MM.1S (cell line): ENCODE data around the gene LRRC70.

ENCODE experiments used
- DNase-seq: peaks from one replicate; pipeline ENCODE4 v3.0.0-alpha.2; 2015
- H2AFZ ChIP-seq: fragments of 300-600 bp; sonication (generic); 2 replicates; pipeline ENCODE4 v1.6.0; 2016; ENCODE audit warnings: antibody characterized with exemption, low read length
- H3F3A ChIP-seq: fragments of 300-600 bp; sonication (generic); 2 replicates; pipeline ENCODE4 v1.6.1; 2016; ENCODE audit warnings: mild to moderate bottlenecking, antibody characterized with exemption, low read length, moderate library complexity, mixed read lengths; ENCODE audit not compliant: insufficient read depth
- H3K27ac ChIP-seq: fragments of 300-600 bp; sonication (generic); 2 replicates; pipeline ENCODE4 v1.5.1; 2016; ENCODE audit warnings: mild to moderate bottlenecking, low read length
- H3K27me3 ChIP-seq: fragments of 300-600 bp; sonication (generic); replicated peaks from 2 replicates; pipeline ENCODE4 v1.6.0; 2016; ENCODE audit warnings: low read length; ENCODE audit not compliant: insufficient read depth
- H3K36me3 ChIP-seq: fragments of 300-600 bp; sonication (generic); replicated peaks from 2 replicates; pipeline ENCODE4 v1.6.1; 2016; ENCODE audit warnings: mild to moderate bottlenecking, low read length, mixed read lengths; ENCODE audit not compliant: insufficient read depth
- H3K4me1 ChIP-seq: fragments of 300-600 bp; sonication (generic); 2 replicates; pipeline ENCODE4 v1.6.1; 2016; ENCODE audit warnings: low read length, mixed read lengths
- H3K4me2 ChIP-seq: fragments of 300-600 bp; sonication (generic); 2 replicates; pipeline ENCODE4 v1.6.0; 2016; ENCODE audit warnings: low read depth, low read length
- H3K4me3 ChIP-seq: fragments of 300-600 bp; sonication (generic); 2 replicates; pipeline ENCODE4 v1.5.1; 2016; ENCODE audit warnings: low read length, mixed read lengths
- H3K79me2 ChIP-seq: fragments of 300-600 bp; sonication (generic); 2 replicates; pipeline ENCODE4 v1.6.1; 2016; ENCODE audit warnings: mixed run types, low read length, mixed read lengths
- H3K9ac ChIP-seq: fragments of 300-600 bp; sonication (generic); 2 replicates; pipeline ENCODE4 v1.6.1; 2016; ENCODE audit warnings: low read length, mixed read lengths
- H3K9me2 ChIP-seq: fragments of 300-600 bp; sonication (generic); replicated peaks from 2 replicates; pipeline ENCODE4 v1.6.1; 2016; ENCODE audit warnings: mild to moderate bottlenecking, low read length, mixed read lengths; ENCODE audit not compliant: insufficient read depth
- H3K9me3 ChIP-seq: fragments of 300-600 bp; sonication (generic); replicated peaks from 2 replicates; pipeline ENCODE4 v1.6.1; 2016; ENCODE audit warnings: mild to moderate bottlenecking, low read length, mixed read lengths; ENCODE audit not compliant: insufficient read depth
- H4K20me1 ChIP-seq: fragments of 300-600 bp; sonication (generic); 2 replicates; pipeline ENCODE4 v1.6.1; 2016; ENCODE audit warnings: mild to moderate bottlenecking, low read length, moderate library complexity, mixed read lengths; ENCODE audit not compliant: insufficient read depth
- CTCF ChIP-seq: fragments of 300-600 bp; sonication (generic); IDR thresholded peaks from 2 replicates; pipeline ENCODE4 v1.5.1; 2016; ENCODE audit warnings: antibody characterized with exemption, low read length, mixed read lengths
- EZH2 ChIP-seq: fragments of 300-600 bp; sonication (generic); optimal IDR thresholded peaks from 2 replicates; pipeline ENCODE3; 2017; ENCODE audit warnings: low read depth, mild to moderate bottlenecking, antibody characterized with exemption, low read length, mixed read lengths
- EZH2phosphoT487 ChIP-seq: fragments of 300-600 bp; sonication (generic); IDR thresholded peaks from 2 replicates; pipeline ENCODE4 v1.6.1; 2018; ENCODE audit warnings: antibody characterized with exemption, low read length

The LRRC70 gene

GRCh38 chr5:62536232-62536631 is 42.4 kb upstream of the LRRC70 start:
- TF ChIP-seq CTCF (no peak), EZH2phosphoT487 (no peak), EZH2 (no peak)
- Histone ChIP-seq H3F3A (no peaks in the 10 kb centered on the region), H3K4me2 (no peak overlapping the region), H4K20me1 (no peaks in the 10 kb centered on the region), H3K9me2 (no peaks in the 10 kb centered on the region), H3K9me3 (no peaks in the 10 kb centered on the region), H3K27ac (no peak overlapping the region), H3K4me3 (no peak overlapping the region), H3K27me3 (no peaks in the 10 kb centered on the region), H3K36me3 (no peaks in the 10 kb centered on the region), H3K4me1 (0 out of 2 replicates have a peak, but pooled peaks cover 3% of the 10 kb centered on the region), H3K9ac (no peak overlapping the region), H2AFZ (no peak overlapping the region), H3K79me2 (no peaks in the 10 kb centered on the region)
- DNase-seq, result no peak

GRCh38 chr5:62536783-62537182 is 41.8 kb upstream of the LRRC70 start:
- TF ChIP-seq EZH2phosphoT487 (no peak), EZH2 (no peak), CTCF (no peak)
- no peak for DNase-seq
- no peaks in the 10 kb centered on the region for H3K36me3 ChIP-seq

GRCh38 chr5:62538017-62538942 is 40.3 kb upstream of the LRRC70 start:
- Histone ChIP-seq H3F3A (no peaks in the 10 kb centered on the region), H4K20me1 (no peaks in the 10 kb centered on the region), H3K4me1 (0 out of 2 replicates have a peak, but pooled peaks cover 3% of the 10 kb centered on the region), H3K4me3 (no peak overlapping the region), H3K27ac (no peak overlapping the region), H3K9me2 (no peaks in the 10 kb centered on the region), H3K36me3 (no peaks in the 10 kb centered on the region), H3K27me3 (no peaks in the 10 kb centered on the region), H3K9ac (no peak overlapping the region), H2AFZ (no peak overlapping the region), H3K79me2 (no peaks in the 10 kb centered on the region), H3K4me2 (no peak overlapping the region), H3K9me3 (no peaks in the 10 kb centered on the region)
- no peak for TF ChIP-seq EZH2
- TF ChIP-seq CTCF, result no peak
- TF ChIP-seq EZH2phosphoT487, result no peak
- DNase-seq, result no peak

More at GRCh38 chr5:62536783-62537182, 41.8 kb upstream of the LRRC70 start:
- H3K9me2 ChIP-seq, result no peaks in the 10 kb centered on the region
- no peaks in the 10 kb centered on the region for H3K9me3 ChIP-seq
- H3K79me2 ChIP-seq, result no peaks in the 10 kb centered on the region
- H3K4me3 ChIP-seq, result no peak overlapping the region
- H3K27ac ChIP-seq, result no peak overlapping the region
- H3F3A ChIP-seq, result no peaks in the 10 kb centered on the region
- H2AFZ ChIP-seq, result no peak overlapping the region
- H4K20me1 ChIP-seq, result no peaks in the 10 kb centered on the region
- H3K4me2 ChIP-seq, result no peak overlapping the region
- H3K9ac ChIP-seq, result no peak overlapping the region
- no peaks in the 10 kb centered on the region for H3K27me3 ChIP-seq
- H3K4me1 ChIP-seq, result 0 out of 2 replicates have a peak, but pooled peaks cover 3% of the 10 kb centered on the region
